H9 (cell line): ENCODE results near the gene SMIM13. TPM values are rescaled to one million over a fixed set of nuclear protein-coding genes. Genes with fewer than 3 reads are reported as not detected.

ENCODE experiments used
- DNase-seq: peaks from one replicate; pipeline ENCODE4 v3.0.0-alpha.2; 2017
- H2AFZ ChIP-seq: one replicate; pipeline ENCODE4 v1.6.1; 2013; ENCODE audit warnings: mild to moderate bottlenecking, low read length, control low read depth, moderate library complexity
- H2AK5ac ChIP-seq: 2 replicates; pipeline ENCODE4 v1.6.1; 2013; ENCODE audit warnings: low read length, control low read depth, mixed read lengths; ENCODE audit not compliant: insufficient read length
- H2BK120ac ChIP-seq: one replicate; pipeline ENCODE4 v1.6.1; 2013; ENCODE audit warnings: low read depth, mild to moderate bottlenecking, low read length, control low read depth, inconsistent platforms; ENCODE audit not compliant: poor library complexity, severe bottlenecking
- H2BK12ac ChIP-seq: 2 replicates; pipeline ENCODE4 v1.6.1; 2013; ENCODE audit warnings: low read length, control low read depth, mixed read lengths, low read depth; ENCODE audit not compliant: insufficient read length
- H2BK15ac ChIP-seq: 2 replicates; pipeline ENCODE4 v1.6.1; 2013; ENCODE audit warnings: low read depth, low read length, control low read depth
- H2BK20ac ChIP-seq: one replicate; pipeline ENCODE4 v1.6.1; 2013; ENCODE audit warnings: low read depth, mild to moderate bottlenecking, low read length, control low read depth, inconsistent platforms; ENCODE audit not compliant: poor library complexity, severe bottlenecking
- H2BK5ac ChIP-seq: 2 replicates; pipeline ENCODE4 v1.6.1; 2013; ENCODE audit warnings: low read length, control low read depth, mixed read lengths; ENCODE audit not compliant: insufficient read length
- H3K14ac ChIP-seq: 2 replicates; pipeline ENCODE4 v1.6.1; 2013; ENCODE audit warnings: low read length, control low read depth; ENCODE audit not compliant: insufficient read depth
- H3K18ac ChIP-seq: 2 replicates; pipeline ENCODE4 v1.6.1; 2013; ENCODE audit warnings: low read depth, mild to moderate bottlenecking, mixed read lengths, low read length, control low read depth; ENCODE audit not compliant: insufficient read length
- H3K23ac ChIP-seq: 2 replicates; pipeline ENCODE4 v1.6.1; 2013; ENCODE audit warnings: low read length, control low read depth, mixed read lengths, low read depth; ENCODE audit not compliant: insufficient read length
- H3K23me2 ChIP-seq: 2 replicates; pipeline ENCODE4 v1.6.1; 2013; ENCODE audit warnings: low read depth, mild to moderate bottlenecking, mixed read lengths, low read length, control low read depth; ENCODE audit not compliant: insufficient read length, poor library complexity, severe bottlenecking
- H3K27ac ChIP-seq: 2 replicates; pipeline ENCODE4 v1.5.1; 2013; ENCODE audit warnings: low read length, control low read depth, mixed read lengths, low read depth; ENCODE audit not compliant: insufficient read length
- H3K27me3 ChIP-seq: 2 replicates; pipeline ENCODE4 v1.6.1; 2013; ENCODE audit warnings: low read length, control low read depth, inconsistent platforms; ENCODE audit not compliant: insufficient read depth
- H3K4ac ChIP-seq: 2 replicates; pipeline ENCODE4 v1.6.1; 2013; ENCODE audit warnings: low read depth, mild to moderate bottlenecking, control low read depth, inconsistent platforms, low read length, moderate library complexity
- H3K4me1 ChIP-seq: 2 replicates; pipeline ENCODE4 v1.6.1; 2013; ENCODE audit warnings: low read length, control low read depth, inconsistent platforms; ENCODE audit not compliant: insufficient read depth
- H3K4me2 ChIP-seq: 2 replicates; pipeline ENCODE4 v1.6.1; 2013; ENCODE audit warnings: low read length, control low read depth, mixed read lengths; ENCODE audit not compliant: insufficient read length, insufficient read depth
- H3K56ac ChIP-seq: 2 replicates; pipeline ENCODE4 v1.6.1; 2013; ENCODE audit warnings: low read depth, mild to moderate bottlenecking, mixed read lengths, low read length, control low read depth; ENCODE audit not compliant: insufficient read length
- H3K79me1 ChIP-seq: 2 replicates; pipeline ENCODE4 v1.6.1; 2013; ENCODE audit warnings: low read depth, mild to moderate bottlenecking, moderate library complexity, low read length, control low read depth, inconsistent platforms; ENCODE audit not compliant: insufficient read depth, poor library complexity, severe bottlenecking
- H3K79me2 ChIP-seq: 2 replicates; pipeline ENCODE4 v1.6.1; 2013; ENCODE audit warnings: low read length, control low read depth, inconsistent platforms; ENCODE audit not compliant: insufficient read depth
- H3K9ac ChIP-seq: 2 replicates; pipeline ENCODE4 v1.6.1; 2013; ENCODE audit warnings: low read length, control low read depth, mixed read lengths; ENCODE audit not compliant: insufficient read length; ENCODE audit errors: extremely low read depth
- H3K9me3 ChIP-seq: one replicate; pipeline ENCODE4 v1.6.1; 2013; ENCODE audit warnings: low read depth, low read length, inconsistent platforms; ENCODE audit not compliant: control insufficient read depth
- H3T11ph ChIP-seq: one replicate; pipeline ENCODE4 v1.6.1; 2013; ENCODE audit warnings: mild to moderate bottlenecking, low read length, control low read depth, inconsistent platforms
- H4K20me1 ChIP-seq: one replicate; pipeline ENCODE4 v1.6.1; 2013; ENCODE audit not compliant: control insufficient read depth, insufficient read length, insufficient read depth
- H4K5ac ChIP-seq: 2 replicates; pipeline ENCODE4 v1.6.1; 2013; ENCODE audit warnings: low read depth, mild to moderate bottlenecking, mixed read lengths, low read length, control low read depth; ENCODE audit not compliant: insufficient read length
- H4K8ac ChIP-seq: replicated peaks from 2 replicates; pipeline ENCODE4 v1.6.1; 2013; ENCODE audit warnings: low read length, control low read depth, mixed read lengths, low read depth; ENCODE audit not compliant: insufficient read length
- H4K91ac ChIP-seq: 2 replicates; pipeline ENCODE4 v1.6.1; 2013; ENCODE audit warnings: low read depth, mild to moderate bottlenecking, moderate library complexity, mixed read lengths, low read length, control low read depth; ENCODE audit not compliant: insufficient read length
- H3K27ac Mint-ChIP-seq, 3 experiments: 2 replicates in 2 of 3; 3 replicates in 1 of 3; pipeline ENCODE4 v1.8.0; 2020 to 2021; ENCODE audit warnings: mixed read lengths in 3 of 3, mild to moderate bottlenecking in 1 of 3, moderate library complexity in 1 of 3
- H3K27me3 Mint-ChIP-seq: 2 replicates; pipeline ENCODE4 v1.8.0; 2021; ENCODE audit warnings: low read depth, mild to moderate bottlenecking, moderate library complexity, mixed read lengths
- H3K36me3 Mint-ChIP-seq, 3 experiments: 2 replicates in 2 of 3; 3 replicates in 1 of 3; pipeline ENCODE4 v1.8.0; 2020 to 2021; ENCODE audit warnings: low read depth in 3 of 3, mixed read lengths in 3 of 3; ENCODE audit not compliant: insufficient read depth in 1 of 3
- H3K4me1 Mint-ChIP-seq, 2 experiments: 2 replicates each; pipeline ENCODE4 v1.8.0; 2020; ENCODE audit warnings: mixed read lengths in 2 of 2
- H3K4me3 Mint-ChIP-seq, 2 experiments: 2 replicates in 1 of 2; 3 replicates in 1 of 2; pipeline ENCODE4 v1.8.0; 2020 to 2021; ENCODE audit warnings: mild to moderate bottlenecking in 2 of 2, mixed read lengths in 2 of 2, moderate library complexity in 1 of 2
- H3K9me3 Mint-ChIP-seq, 2 experiments: 2 replicates in 1 of 2; 3 replicates in 1 of 2; pipeline ENCODE4 v1.8.0; 2020; ENCODE audit warnings: mild to moderate bottlenecking in 2 of 2, mixed read lengths in 2 of 2, moderate library complexity in 1 of 2
- CTCF ChIP-seq: fragments of 200-600 bp; sonication (generic); conservative IDR thresholded peaks from 3 replicates; pipeline ENCODE4 v1.8.0; 2021; ENCODE audit warnings: antibody characterized with exemption, mild to moderate bottlenecking
- WGBS: extraction: QIAGEN DNeasy Blood & Tissue Kit; methylation state at CpG from one replicate; pipeline ENCODE4 v1.1.7; 2013; ENCODE audit warnings: missing lambda C conversion rate, low lambda C conversion rate, mixed read lengths; ENCODE audit not compliant: insufficient read length; ENCODE audit errors: extremely low coverage; 5-methylcytosine and 5-hydroxymethylcytosine counted together
- total RNA-seq: library from RNA; stranded (reverse); gene quantifications from 2 replicates; pipeline ENCODE4 v1.2.1, GENCODE V29; 2021

The SMIM13 gene
- total RNA-seq, 1 experiment from 2014 or later: 10.6 TPM

- Histone ChIP-seq H3K56ac (no peak overlapping the region), H4K8ac (no peak overlapping the region), H2BK120ac (no peak overlapping the region), H3K27ac (no peak overlapping the region), H3K27me3 (no peaks in the 10 kb centered on the region), H2AK5ac (no peak overlapping the region), H2BK5ac (no peak overlapping the region), H3K18ac (no peak overlapping the region), H2BK12ac (no peak overlapping the region), H3K79me2 (peaks cover 15% of the 10 kb centered on the region; the same call in 1 of the 2 replicates), H3K9ac (no peak overlapping the region), H3T11ph (no peak overlapping the region), H3K4me1 (peaks cover 14% of the 10 kb centered on the region; the same call in 1 of the 2 replicates), H3K4ac (no peak overlapping the region), H4K20me1 (no peaks in the 10 kb centered on the region), H3K79me1 (peaks cover 8% of the 10 kb centered on the region), H3K4me2 (no peak overlapping the region), H2AFZ (no peak overlapping the region), H2BK15ac (no peak overlapping the region), H3K9me3 (no peaks in the 10 kb centered on the region), H3K14ac (no peak overlapping the region), H4K5ac (no peak overlapping the region), H3K23ac (no peak overlapping the region), H4K91ac (no peak overlapping the region), H2BK20ac (no peak overlapping the region), H3K23me2 (no peaks in the 10 kb centered on the region)
- TF ChIP-seq CTCF: no peak
- H3K4me1 Mint-ChIP-seq: peaks cover 42 to 53% of the 10 kb centered on the region in 2 experiments
- H3K27ac Mint-ChIP-seq: peak overlapping the region in 1 of 3 experiments; percentile 80; a peak in 2 of 7 replicates
- H3K36me3 Mint-ChIP-seq: peaks cover 17 to 27% (median 17%) of the 10 kb centered on the region in 3 experiments
- no peak for DNase-seq
- H3K27me3 Mint-ChIP-seq: no peaks in the 10 kb centered on the region; the same call in 1 of the 2 replicates
- peaks cover 0 to 2% of the 10 kb centered on the region in 2 experiments; a peak in 1 of 5 replicates for H3K9me3 Mint-ChIP-seq
- no CpG with 5 or more reads among the region's 5 CpGs for WGBS
- no peak overlapping the region for H3K4me3 Mint-ChIP-seq
Observed at GRCh38 chr6:11103065-11103464, 9.4 kb downstream of the SMIM13 start.
